Measurements from ENCODE around the gene TRIM9. TPM values are rescaled to one million over a fixed set of nuclear protein-coding genes. Genes with fewer than 3 reads are reported as not detected.

Gene TRIM9
- total RNA-seq, 1 donor from 2014 or later: 19.7 TPM

DNA sequence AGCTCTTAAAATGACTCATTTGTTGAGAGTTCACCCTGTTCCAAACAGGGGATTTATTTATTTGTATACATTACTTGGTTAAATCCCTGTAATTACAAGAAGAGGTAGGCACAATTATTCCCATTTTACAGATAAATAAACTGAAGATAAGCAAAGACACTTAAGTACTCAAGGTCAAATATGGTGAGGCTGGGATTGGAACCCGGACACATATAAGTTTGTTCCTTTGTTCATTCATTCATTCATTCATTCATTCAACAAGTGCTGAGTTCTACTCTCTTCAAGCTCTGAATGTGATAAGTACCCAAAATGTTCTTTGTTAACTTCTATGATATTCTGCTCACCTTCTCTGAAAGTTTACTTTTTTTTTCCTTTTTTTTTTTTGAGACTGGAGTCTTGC lies 2.4 kb upstream of the TRIM9 start:
- DNase-seq (ENCODE audit: low read depth, low spot score): no peak
- Mint-ChIP-seq H3K27ac (ENCODE audit: unreplicated experiment) (no peak overlapping the region), H3K4me1 (peaks cover 33% of the 10 kb centered on the region), H3K36me3 (ENCODE audit: low read depth) (no peaks in the 10 kb centered on the region), H3K4me3 (no peak overlapping the region), H3K27me3 (ENCODE audit: low read depth) (peaks cover 20% of the 10 kb centered on the region), H3K9me3 (no peaks in the 10 kb centered on the region)
- TF ChIP-seq, protein P1, sequence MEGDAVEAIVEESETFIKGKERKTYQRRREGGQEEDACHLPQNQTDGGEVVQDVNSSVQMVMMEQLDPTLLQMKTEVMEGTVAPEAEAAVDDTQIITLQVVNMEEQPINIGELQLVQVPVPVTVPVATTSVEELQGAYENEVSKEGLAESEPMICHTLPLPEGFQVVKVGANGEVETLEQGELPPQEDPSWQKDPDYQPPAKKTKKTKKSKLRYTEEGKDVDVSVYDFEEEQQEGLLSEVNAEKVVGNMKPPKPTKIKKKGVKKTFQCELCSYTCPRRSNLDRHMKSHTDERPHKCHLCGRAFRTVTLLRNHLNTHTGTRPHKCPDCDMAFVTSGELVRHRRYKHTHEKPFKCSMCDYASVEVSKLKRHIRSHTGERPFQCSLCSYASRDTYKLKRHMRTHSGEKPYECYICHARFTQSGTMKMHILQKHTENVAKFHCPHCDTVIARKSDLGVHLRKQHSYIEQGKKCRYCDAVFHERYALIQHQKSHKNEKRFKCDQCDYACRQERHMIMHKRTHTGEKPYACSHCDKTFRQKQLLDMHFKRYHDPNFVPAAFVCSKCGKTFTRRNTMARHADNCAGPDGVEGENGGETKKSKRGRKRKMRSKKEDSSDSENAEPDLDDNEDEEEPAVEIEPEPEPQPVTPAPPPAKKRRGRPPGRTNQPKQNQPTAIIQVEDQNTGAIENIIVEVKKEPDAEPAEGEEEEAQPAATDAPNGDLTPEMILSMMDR (conservative IDR thresholded peaks at IDR 0.05): no peak

DNA sequence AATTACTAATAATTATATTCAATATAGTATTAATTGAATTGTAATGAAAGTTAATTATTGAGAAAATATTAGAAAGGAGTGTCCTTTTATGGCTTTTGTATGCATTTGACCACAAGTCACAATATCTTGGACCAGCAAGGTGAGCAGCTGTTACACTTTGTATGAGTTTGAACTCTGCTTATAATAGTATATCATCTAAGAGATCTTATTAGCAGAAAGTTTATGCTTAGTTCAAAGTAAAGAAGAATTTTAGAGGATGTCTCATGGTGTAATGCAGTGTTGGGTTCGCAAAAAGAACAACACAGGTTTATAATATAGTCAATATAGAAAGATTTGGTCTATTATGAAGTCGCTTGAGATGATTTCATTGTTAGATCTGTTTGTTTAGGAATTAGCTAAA lies 2.0 kb upstream of the TRIM9 start:
- peaks cover 20% of the 10 kb centered on the region for H3K27me3 Mint-ChIP-seq (ENCODE audit: low read depth)
- no peak overlapping the region for H3K4me3 Mint-ChIP-seq
- TF ChIP-seq, protein P1 (conservative IDR thresholded peaks at IDR 0.05): no peak
- no peaks in the 10 kb centered on the region for H3K36me3 Mint-ChIP-seq (ENCODE audit: low read depth)
- peaks cover 34% of the 10 kb centered on the region for H3K4me1 Mint-ChIP-seq
- DNase-seq (ENCODE audit: low read depth, low spot score): no peak
- no peak overlapping the region for H3K27ac Mint-ChIP-seq (ENCODE audit: unreplicated experiment)
- H3K9me3 Mint-ChIP-seq: no peaks in the 10 kb centered on the region

DNA sequence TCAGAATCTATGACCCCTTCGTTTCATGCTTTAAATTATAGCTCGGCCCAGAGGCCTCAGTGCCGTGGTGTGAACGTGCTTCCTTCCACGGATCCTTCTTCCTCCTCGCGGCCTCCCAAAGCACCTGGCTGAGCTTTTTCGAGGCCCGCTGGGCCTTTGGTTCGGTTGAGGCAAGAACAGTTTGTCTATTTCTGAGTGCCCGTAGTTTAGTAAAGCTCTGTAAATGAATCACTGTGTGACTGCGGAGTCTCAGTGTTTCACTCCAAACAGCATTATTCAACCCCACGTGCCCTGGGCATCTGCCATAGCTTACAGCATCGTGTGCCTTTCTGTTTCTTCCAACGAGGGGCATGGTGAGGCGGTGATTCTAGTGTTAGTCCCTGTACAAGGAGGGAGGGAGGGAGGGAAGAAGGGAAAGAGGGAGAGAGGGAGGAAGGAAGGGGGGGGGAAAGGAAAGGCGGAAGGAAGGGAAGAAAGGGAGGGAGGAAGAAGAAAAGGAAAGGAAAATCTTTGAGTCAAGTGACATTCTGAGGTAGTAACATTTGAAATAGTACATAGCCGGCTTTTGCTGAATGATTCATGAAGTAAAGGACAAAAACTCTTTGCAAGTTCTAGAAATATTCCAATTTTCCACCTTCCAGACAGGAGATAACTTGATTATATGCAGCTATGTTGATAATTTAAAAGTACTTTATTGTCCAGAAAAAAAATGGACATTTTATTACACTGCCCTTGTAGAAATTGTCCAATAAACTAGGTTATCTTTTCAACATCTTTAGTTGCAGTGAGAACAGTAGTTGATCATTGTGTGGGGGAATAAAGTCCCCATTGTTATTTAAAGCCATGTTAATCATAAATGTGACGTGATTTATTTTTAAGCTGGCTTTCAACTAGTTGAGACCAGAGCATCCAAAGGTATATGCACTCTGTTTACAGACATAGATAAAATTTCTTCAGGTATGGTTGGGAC lies 1.2 kb upstream of the TRIM9 start:
- Mint-ChIP-seq H3K36me3 (ENCODE audit: low read depth) (no peaks in the 10 kb centered on the region), H3K4me3 (peak overlapping the region; percentile 97), H3K27ac (ENCODE audit: unreplicated experiment) (peak overlapping the region; percentile 97), H3K4me1 (peaks cover 38% of the 10 kb centered on the region), H3K9me3 (no peaks in the 10 kb centered on the region), H3K27me3 (ENCODE audit: low read depth) (peaks cover 20% of the 10 kb centered on the region)
- DNase-seq (ENCODE audit: low read depth, low spot score): no peak
- TF ChIP-seq, protein P1 (conservative IDR thresholded peaks at IDR 0.05): no peak

DNA sequence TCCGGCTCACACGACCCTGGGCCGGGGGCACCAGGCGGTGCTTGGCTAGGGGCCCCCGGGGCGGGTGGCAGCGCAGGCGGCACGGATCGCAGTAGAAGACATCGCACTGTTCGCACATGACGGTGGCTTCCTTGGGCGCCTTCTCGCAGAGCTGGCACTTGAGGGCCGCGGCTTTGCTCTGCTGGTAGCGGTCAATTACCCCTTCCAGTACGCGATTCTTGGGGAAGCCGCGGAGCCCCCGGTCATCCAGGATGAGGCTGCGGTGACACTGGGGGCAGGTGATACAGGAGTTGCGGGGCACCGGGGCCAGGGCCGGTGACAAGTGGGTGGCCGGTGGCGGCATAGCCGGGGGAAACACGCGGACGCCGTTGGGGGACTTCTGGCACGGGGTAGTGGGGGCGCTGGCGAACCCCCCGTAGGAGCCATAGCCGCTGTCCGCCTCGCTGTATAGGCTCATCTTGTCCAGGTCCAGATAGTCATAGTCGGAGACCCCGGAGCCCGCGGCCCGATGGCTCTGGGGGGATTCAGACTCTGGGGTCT lies 553 bp downstream of the TRIM9 start:
- Mint-ChIP-seq H3K4me3 (peak overlapping the region; percentile 97), H3K9me3 (no peaks in the 10 kb centered on the region), H3K4me1 (peaks cover 39% of the 10 kb centered on the region), H3K27ac (ENCODE audit: unreplicated experiment) (no peak overlapping the region), H3K36me3 (ENCODE audit: low read depth) (no peaks in the 10 kb centered on the region), H3K27me3 (ENCODE audit: low read depth) (peaks cover 20% of the 10 kb centered on the region)
- TF ChIP-seq, protein P1 (conservative IDR thresholded peaks at IDR 0.05): no peak
- DNase-seq (ENCODE audit: low read depth, low spot score): peak; percentile 31

DNA sequence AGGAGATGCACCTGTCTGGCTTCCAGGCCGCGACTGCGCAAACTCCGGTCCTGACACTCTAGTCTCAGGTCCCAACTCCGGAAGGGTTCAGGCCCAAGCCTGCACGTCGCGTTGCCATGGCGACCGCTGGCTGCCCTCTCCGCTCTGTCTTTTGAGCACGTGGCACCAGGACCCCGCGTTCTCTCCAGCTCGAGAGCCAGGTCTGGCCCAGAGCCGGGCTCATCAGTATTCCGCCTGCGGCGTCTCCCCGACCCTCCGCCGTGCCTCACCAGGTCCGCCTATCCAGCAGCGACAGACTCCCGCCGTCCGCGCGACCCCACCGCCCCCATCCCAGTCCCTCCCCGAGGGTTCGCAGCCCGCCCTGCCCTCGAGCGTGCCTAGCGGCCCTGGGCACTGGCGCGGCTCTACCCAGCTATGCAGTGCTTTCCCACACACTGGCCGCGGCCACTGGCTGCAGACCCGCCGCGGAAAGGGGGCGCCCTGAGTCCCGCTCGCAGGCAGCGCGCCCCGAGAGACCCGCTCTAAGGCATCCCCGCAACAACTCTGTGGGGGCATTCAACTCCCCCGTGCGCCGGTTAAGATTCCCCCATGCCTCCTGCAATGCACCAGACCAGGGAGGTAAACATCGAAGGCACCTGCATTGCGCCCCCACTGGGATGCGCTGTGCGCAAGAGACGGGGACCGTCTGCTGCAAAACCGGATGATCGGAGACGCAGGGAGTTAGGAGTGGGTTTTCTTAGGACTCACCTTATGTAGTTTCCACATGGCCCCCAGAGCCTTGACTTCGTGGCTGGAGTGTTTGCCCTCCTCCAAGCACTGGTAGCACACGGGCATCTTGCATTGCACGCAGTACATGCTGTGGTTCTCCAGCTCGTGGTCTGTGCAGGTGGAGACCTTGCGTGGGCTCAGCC lies 1.3 kb downstream of the TRIM9 start:
- Mint-ChIP-seq H3K27ac (ENCODE audit: unreplicated experiment) (no peak overlapping the region), H3K36me3 (ENCODE audit: low read depth) (no peaks in the 10 kb centered on the region), H3K4me3 (peak overlapping the region; percentile 97), H3K27me3 (ENCODE audit: low read depth) (peaks cover 20% of the 10 kb centered on the region), H3K4me1 (peaks cover 39% of the 10 kb centered on the region), H3K9me3 (no peaks in the 10 kb centered on the region)
- peak; percentile 50 for DNase-seq (ENCODE audit: low read depth, low spot score)
- TF ChIP-seq, protein P1 (conservative IDR thresholded peaks at IDR 0.05): peak; percentile 67
